Head of caudate nucleus (tissue), 42 donors: Measurements from ENCODE around the gene ABCC1.
"Not testable (repeated sequence)": the region's sequence is repeated elsewhere in the genome, so short reads cannot be mapped to it uniquely, and the experiment has no call there.

Experiments used
- DNase-seq, 42 donors: peaks; one replicate each; pipeline versions ENCODE4 v3.0.0 to v3.0.0-alpha.2; 2020 to 2021; ENCODE audit warnings: mixed read lengths in 7 of 42
- intact Hi-C: fragments of 100-400 bp; cut with DNase I; formaldehyde crosslinking; loops from one replicate; pipeline ENCODE4 v1.15.0; 2022

Gene ABCC1

DNA sequence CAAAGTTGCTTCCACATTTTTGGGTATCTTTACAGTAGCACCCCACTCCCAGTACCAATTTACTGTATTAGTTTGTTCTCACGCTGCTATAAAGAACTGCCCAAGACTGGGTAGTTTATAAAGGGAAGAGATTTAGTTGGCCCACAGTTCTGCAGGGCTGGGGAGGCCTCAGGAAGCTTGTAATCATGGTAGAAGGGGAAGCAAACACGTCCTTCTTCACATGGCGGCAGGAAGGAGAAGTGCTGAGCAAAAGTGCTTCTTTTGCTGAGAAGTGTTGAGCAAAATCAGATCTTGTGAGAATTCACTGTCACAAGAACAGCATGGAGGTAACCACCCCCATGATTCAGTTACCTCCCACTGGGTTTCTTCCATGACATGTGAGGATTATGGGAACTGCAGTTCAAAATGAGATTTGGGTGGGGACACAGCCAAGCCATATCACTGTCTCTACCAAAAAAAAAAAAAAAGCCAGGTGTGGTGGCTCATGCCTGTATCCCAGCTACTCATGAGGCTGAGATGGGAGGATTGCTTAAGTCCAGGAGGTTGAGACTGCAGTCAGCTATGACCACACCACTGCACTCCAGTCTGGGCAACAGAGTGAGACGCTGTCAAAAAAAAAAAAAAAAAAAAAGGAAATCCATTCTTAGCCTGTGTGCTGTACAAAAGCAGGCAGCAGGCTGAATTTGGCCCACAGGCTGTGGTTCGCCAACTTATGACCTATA is 32.9 kb downstream of the ABCC1 start:
- DNase-seq, intact Hi-C loops: not testable (repeated sequence)

DNA sequence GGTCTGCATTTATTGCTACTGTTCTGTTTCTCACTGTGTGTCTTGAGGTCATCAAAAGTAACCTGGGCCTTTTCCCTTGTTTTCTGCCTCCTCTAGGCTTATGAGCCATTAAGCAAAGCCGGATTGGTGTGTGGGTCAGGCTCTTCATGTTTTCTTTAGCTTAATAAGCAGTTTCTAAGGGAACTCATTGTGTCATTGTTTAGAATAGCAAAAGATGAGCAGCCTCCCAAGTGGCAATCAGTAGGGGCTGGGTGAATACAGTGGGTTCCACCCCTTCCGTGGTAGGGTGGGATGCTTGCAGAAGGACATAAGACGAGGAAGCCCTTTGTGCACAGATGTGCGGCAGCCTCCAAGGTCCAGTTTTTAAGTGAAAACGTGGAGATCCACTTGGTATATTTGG is 34.5 kb downstream of the ABCC1 start:
- intact Hi-C loops = no loop called here
- no peak for DNase-seq

DNA sequence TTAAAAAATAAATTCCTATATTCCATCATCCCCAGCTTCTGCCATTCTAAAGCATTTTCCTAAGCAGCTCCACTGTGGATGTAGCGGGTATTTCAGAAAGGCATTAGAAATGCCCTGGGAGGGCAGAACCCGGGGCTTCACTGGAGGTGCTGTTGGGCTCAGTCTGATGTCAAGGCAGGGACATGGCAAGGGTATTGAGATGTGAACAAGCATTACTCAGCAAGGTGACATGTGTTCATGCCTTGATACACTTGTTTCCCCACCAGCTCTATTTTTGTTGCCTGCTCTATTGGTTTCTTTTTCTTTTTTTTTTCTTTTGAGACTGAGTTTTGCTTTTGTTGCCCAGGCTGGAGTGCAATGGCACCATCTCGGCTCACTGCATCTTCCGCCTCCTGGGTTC is 35.7 kb downstream of the ABCC1 start:
- no peak for DNase-seq
- intact Hi-C loops = no loop called here

DNA sequence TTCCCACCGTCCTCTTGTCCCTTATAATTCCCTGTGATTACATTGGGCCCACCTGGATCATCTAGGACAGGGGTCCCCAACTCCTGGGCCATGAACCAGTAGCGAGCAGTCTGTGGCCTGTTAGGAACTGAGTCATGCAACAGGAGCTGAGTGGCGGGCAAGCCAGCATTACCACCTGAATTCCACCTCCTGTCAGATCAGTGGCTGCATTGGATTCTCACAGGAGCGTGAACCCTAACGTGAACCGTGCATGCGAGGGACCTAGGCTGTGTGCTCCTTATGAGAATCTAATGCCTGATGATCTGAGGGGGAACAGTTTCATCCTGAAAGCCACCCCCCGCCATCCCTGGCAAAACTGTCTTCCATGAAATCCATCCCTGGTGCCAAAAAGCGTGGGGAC is 36.8 kb downstream of the ABCC1 start:
- no peak for DNase-seq
- intact Hi-C loops = no loop called here

DNA sequence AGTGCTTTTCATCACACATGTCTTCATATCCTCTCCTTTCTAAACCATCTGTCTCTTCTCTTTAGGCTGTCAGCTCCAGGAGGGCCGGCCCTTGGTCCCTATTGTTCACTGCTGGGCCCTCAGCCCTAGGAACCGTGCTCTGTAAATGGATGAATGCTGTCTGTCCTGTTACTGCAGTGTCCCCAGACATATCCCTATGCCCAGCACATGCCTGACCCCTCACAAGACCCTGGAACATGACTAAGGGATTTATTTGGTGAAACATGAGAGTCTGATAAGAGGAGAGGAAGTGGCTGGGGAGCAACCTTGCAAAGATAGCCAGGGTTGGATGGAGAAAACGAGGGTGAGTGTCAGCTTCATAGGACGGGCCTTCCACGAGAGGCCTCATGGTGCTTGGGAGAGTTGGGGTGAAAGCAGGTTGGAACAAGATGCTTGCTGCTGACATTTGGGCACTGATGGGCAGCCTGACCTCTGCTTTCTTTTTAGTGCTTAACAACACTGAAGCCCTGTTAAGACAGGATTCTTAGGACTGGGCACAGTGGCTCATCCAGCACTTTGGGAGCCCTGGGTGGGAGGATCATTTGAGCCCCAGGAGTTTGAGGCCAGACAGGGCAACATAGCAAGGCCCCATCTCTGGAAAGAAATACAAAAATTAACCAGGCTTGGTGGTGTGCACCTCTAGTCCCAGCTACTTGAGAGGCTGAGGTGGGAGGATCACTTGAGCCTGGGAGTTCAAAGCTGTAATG is 39.0 kb downstream of the ABCC1 start:
- intact Hi-C loops = no loop called here

DNA sequence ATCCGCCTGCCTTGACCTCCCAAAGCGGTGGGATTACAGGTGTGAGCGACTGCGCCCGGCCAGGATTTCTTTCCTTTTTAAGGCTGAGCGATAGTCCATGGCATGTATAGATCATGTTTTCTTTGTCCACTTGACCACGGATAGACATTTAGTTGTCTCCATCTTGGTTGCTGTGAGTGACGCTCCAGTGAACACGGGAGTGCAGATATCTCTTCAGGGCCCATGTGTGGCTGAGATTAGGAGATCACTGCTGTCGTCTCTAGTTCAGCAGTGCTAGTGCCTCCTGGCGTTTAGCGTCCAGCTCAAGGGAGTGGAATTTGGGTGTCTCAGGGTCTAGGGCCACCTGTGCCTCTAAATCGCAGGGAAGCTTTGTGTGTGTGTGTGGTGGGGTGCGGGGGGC is 41.5 kb downstream of the ABCC1 start:
- intact Hi-C loops = no loop called here
- DNase-seq = no peak

More for the DNA sequence above, 39.0 kb downstream of the ABCC1 start:
- no peak for DNase-seq

DNA sequence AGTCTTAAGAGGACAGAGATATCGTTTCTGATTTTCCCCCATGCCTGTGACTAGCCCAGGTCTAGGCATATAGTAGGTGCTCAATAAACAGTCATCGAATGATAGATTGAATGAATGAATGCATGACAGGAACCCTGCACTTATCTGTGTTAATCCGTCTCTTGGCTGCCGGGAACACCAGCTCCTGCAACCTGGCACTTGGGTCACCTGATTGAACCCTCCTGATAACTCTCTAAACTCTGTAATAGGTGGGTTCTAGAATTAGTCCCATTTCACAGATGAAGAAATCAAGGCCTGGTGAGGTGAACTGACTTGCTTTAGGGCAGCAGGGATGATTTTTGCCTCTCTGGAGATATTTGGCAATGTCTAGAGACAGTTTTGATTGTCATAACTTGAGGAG is 43.7 kb downstream of the ABCC1 start:
- intact Hi-C loops = no loop called here
- no peak for DNase-seq

DNA sequence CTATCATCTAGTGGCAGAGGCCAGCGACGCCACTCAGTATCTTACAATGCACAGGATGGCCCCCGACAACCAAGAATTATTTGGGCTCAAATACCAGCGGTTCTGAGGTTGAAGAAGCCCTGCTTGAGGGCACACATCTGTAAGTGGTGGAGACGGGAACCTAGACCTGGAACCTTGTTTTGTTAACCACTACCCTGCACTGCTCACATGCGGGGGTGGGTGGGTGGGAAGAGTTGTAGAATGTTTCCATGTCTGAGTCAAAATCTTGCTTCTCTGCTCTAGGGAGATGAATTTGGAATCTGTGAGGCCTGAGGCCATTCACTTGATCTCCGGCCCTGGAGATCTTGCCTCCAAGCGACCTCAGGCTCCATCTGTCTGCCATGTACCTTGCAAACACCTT is 44.1 kb downstream of the ABCC1 start:
- intact Hi-C loops = no loop called here
- no peak for DNase-seq

DNA sequence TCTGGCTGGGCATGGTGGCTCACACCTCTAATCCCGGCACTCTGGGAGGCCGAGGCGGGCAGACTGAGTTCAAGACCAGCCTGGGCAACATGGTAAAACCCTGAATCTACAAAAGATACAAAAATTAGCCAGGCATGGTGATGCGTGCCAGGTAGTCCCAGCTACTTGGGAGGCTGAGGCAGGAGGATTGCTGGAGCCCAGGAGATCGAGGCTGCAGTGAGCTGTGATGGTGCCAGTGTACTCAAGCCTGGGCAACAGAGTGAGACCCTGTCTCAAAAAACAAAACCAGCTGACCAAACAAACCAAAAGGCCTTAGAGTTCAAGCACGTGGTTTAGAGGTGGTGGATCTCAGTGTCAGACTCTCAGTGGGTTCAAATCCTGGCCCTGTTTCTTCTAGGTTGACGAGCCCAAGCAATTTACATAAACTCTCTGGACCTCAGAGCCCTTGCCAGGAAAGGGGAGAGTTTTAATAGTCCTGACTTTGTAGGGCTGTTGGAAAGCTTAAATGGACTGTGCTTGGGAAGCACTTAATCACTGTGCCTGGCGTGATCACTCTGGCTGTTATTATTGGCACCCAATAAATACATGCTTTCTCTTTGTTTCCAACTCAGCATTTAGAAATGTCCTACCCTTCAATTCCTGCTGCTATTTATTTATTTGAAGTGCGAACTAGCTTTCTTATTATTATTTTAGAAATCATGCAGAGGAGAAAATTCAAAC is 44.7 kb downstream of the ABCC1 start:
- DNase-seq = peak in 12 of 42 donors; percentile 6 to 66 (median 22)
- intact Hi-C loops = no loop called here

DNA sequence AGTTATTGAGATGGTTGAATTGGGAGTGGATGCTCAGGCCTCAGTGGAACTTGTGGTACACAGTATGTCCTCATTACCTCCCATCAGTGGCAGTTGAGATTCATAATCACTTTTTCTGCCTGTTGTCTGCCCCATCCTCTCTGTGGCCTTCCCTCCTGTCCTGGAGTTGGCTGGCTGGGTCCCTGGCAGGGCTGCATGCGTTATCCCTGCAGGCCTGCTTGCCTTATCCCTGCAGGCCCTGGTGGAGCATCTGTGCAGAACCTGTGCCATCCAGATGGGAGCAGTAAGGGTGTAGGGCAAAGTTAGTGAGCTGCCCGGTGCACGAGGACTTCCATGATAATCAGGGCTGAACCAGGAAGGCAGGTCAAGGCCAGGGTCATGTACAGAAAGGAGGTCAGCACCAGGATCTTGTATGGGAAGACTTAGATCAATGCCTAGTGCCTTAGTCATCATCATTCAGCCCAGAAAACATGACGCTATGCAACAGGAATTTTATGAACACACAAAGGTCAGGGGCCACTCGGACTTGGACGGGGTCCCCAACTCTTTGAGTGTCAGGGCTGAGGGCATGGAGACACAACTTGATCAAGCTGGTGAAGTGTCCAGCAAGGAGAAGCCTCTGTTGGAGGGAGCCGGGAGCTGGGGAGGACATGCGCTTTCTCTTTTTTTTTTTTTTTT is 47.2 kb downstream of the ABCC1 start:
- intact Hi-C loops = no loop called here
- DNase-seq = peak in 5 of 42 donors; percentile 8 to 49 (median 16)

DNA sequence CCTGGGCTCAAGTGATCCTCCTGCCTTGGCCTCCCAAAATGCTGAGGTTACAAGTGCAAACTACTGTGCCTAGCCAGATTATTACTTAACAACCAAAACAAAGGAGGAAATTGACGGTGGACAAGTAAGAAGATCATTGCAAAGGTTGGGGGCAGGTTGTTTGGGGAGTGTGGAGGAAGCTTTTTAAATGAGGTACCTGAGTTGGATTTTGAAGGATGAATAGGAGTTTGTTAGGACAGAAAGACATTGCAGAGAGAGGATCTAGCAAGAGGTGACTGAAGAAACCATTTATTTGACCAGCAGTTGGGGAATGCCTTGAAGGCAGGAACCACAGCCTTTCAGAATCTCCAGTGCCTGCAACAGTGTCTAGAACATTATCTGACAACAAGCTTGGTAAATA is 51.3 kb downstream of the ABCC1 start:
- intact Hi-C loops = no loop called here
- no peak for DNase-seq

DNA sequence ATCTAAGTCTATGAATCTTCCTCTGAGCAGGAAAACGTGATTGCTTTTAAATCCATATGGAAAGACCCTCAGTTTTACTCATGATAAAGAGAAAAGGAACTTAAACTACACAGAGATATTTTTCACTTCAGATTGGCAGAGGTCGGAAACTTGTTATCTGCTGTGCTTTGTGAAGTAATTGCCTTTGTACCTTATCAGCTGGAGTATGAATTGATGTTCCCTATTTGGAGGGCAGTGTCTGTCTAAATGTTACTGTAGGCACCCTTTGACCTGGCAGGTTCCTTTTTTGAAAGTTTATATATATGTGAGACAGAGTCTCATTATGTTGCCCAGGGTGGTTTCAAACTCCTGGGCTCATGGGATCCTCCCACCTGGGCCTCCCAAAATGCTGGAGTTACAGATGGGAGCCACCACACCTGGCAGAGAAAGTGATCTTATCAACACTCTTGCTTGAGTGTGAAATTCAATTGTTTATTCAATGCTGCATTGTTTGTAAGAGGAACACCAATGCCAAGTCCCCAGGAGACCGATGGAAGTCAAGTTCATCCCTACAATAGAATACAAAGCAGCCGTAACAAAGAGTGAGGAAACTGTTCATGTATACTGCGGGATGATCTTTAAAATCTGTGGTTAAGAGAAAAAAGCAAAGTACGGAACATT is 52.3 kb downstream of the ABCC1 start:
- intact Hi-C loops = no loop called here

DNA sequence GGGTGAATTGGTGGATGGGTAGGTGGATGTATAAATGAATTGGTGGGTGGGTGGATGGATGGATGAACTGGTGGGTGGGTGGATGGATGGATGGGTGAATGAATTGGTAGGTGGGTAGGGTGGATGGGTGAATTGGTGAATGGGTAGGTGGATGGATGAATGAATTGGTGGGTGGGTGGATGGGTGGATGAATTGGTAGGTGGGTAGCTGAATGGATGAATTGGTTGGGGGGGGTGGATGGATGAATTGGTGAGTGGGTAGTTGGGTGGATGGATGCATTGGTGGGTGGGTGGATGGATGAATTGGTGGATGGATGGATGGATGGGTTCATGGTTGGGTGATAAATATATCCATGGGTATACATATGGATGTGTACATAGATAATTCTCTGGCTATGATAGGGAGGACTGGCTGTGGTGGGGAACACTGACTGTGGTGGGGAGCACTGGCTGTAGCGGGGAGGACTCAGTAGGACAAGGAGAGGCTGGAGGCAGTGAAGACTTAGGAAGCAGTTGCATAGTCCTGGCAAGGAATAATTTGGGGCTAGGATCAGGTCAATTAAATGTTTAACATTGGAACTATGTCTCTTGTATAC is 54.4 kb downstream of the ABCC1 start:
- DNase-seq = no peak
- intact Hi-C loops = no loop called here

More for the DNA sequence above, 52.3 kb downstream of the ABCC1 start:
- no peak for DNase-seq

DNA sequence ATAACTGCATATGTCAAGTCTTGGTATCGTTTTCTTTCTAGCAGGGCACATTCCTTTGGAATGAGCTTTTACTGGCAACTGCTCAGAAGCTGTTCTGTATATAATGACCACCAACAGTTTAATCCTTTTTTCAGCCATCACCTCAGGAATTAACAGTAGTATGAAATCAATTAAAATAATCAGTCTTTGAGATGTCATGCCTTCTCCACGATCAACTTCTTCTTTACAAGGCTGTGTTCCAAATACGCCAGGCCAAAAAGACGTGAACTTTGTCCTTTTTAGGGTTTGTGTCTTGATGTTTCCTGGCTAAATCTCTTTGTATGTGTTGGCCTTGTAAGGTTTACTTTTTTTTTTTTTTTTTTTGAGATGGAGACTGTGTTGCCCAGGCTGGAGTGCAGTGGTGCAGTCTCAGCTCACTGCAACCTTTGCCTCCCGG is 54.9 kb downstream of the ABCC1 start:
- DNase-seq = no peak
- intact Hi-C loops = no loop called here

DNA sequence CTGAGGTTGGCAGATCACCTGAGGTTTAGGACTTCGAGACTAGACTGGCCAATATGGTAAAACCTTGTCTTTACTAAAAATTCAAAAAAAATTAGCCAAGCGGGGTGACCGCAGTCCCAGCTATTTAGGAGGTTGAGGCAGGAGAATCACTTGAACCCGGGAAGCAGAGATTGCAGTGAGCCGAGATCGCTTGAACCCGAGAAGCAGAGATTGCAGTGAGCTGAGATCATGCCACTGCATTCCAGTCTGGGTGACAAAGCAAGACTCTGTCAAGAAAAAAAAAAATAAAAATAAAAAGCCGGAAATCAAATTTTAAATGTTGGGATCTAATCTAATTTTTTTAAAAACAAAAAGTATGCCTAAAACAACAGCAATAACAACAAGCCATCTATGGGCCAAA is 56.3 kb downstream of the ABCC1 start:
- DNase-seq = no peak
- intact Hi-C loops = no loop called here

DNA sequence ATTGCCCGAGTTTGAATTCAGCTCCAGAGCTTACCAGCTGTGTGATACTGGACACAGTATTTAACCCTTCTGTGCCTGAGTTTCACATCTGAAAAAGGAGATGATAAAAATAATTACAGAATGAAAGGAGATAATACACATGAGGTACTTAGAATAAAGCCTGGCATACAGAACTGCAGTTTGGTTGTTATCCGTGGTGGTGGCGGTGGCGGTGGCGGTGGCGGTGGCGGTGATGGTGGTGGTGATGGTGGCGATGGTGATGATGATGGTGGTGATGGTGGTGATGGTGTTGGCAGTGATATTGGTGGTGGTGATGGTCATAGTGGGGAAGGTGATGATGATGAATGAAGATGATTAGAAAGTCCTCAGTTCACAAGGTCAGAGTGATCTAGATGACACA is 57.2 kb downstream of the ABCC1 start:
- DNase-seq = no peak
- intact Hi-C loops = no loop called here

DNA sequence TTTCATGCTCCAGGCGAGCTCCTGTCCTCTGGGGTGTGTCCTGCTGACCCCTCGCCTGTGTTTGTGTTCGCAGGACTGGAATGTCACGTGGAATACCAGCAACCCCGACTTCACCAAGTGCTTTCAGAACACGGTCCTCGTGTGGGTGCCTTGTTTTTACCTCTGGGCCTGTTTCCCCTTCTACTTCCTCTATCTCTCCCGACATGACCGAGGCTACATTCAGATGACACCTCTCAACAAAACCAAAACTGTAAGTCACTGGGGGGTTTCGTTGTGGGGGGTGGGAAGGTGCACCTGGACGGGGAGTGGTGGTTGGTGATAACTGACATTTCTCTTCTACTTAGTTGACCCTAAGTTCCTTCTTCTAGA is 58.3 kb downstream of the ABCC1 start:
- no peak for DNase-seq
- intact Hi-C loops = no loop called here

DNA sequence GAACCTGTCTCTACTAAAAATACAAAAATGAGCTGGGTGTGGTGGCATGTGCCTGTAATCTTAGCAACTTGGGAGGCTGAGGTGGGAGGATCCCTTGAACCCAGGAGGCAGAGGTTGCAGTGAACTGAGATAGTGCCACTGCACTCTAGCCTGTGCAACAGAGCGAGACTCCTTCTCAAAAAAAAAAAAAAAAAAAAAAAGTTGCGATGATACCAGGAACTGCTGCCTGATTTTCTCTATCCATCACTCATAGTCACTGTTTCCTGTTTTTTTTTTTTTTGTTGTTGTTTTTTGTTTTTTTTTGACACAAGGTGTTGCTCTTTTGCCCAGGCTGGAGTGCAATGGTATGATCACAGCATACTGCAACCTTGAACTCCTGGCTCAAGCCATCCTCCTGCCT is 59.2 kb downstream of the ABCC1 start:
- no peak for DNase-seq
- intact Hi-C loops = no loop called here

DNA sequence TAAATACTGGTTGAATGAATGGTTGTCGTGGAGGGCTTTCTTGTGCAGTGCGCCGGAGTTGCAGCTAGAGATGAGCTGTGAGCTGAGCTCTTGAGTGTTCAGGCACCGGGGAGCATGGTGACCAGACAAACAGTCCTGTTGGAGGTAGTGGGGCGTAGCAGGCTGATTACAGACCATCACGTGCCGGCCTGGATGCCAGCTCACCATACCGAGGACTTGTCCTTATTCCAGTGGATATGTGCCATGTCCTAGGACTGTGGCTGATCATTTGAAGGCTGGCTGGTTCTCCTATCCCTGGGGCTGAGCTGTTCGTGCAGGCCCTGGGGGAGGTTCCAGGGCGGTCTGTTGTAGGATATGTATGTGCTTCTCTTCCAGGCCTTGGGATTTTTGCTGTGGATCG is 60.0 kb downstream of the ABCC1 start:
- intact Hi-C loops = no loop called here
- no peak for DNase-seq
